ENCODE data around the gene SSH2.
A peak's percentile ranks its signal among the peaks of the same experiment; 100 is the strongest.

SSH2 gene

DNA sequence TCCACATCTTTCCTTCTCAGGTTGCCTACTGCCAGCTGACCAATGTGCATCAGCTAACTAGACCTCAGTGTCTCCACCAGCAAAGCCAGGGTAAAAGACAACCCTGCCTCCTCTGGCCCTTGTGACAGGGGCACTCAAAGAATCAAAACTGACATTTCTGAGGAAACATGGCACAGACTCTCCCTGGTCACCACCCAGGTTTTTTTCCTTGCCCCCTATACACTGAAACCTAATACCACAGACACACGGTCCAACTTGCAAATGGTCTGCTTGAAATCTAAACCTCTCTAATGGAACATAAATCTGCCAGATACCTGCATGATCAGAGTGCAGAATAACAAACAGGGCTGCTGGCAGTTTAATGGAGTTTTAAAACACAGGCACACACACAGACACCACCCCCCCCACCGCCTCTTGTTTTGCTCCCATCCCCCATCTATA, 287.8 kb downstream of the SSH2 start:
- no peak overlapping the region for H3K4me3 ChIP-seq (ENCODE audit: low read depth, low read length)
- peaks cover 5% of the 10 kb centered on the region; the same call in 1 of the 2 replicates for H3K36me3 ChIP-seq
- no peaks in the 10 kb centered on the region for H3K27me3 ChIP-seq (ENCODE audit: insufficient read depth, low read depth, severe bottlenecking)
- TF ChIP-seq, protein P1, sequence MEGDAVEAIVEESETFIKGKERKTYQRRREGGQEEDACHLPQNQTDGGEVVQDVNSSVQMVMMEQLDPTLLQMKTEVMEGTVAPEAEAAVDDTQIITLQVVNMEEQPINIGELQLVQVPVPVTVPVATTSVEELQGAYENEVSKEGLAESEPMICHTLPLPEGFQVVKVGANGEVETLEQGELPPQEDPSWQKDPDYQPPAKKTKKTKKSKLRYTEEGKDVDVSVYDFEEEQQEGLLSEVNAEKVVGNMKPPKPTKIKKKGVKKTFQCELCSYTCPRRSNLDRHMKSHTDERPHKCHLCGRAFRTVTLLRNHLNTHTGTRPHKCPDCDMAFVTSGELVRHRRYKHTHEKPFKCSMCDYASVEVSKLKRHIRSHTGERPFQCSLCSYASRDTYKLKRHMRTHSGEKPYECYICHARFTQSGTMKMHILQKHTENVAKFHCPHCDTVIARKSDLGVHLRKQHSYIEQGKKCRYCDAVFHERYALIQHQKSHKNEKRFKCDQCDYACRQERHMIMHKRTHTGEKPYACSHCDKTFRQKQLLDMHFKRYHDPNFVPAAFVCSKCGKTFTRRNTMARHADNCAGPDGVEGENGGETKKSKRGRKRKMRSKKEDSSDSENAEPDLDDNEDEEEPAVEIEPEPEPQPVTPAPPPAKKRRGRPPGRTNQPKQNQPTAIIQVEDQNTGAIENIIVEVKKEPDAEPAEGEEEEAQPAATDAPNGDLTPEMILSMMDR (IDR thresholded peaks at IDR 0.05; ENCODE audit: low read depth, low read length), result no peak
- H3K9me3 ChIP-seq (ENCODE audit: severe bottlenecking), result no peaks in the 10 kb centered on the region
- H3K27ac ChIP-seq, result peak overlapping the region; percentile 48
- peak; percentile 31 for DNase-seq

DNA sequence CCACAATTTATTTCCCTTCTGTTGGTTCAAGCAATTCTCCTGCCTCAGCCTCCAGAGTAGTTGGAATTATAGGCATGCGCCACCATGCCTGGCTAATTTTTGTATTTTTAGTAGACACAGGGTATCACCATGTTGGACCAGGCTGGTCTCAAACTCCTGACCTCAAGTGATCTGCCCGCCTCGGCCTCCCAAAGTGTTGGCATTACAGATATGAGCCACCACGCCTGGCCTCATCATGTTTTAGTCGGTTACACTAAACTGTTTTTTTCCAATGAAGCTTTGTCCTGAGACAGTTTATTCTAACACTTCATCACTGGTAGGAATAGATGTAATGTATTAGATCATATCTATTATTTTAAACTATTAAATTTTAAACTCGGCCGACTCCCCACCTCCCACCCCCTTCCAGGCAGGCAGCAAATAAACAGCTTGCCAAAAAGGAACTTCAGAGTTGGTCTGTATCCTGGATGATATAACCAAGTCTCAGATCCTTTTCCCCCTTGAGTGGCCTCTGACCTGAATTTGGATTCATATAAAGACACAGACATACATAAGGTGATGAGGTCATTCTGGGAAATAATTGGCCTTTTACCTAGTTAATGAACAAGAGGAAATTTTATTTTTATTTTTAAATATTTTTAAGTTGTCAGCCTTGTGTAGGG, 288.9 kb downstream of the SSH2 start:
- H3K4me3 ChIP-seq (ENCODE audit: low read depth, low read length), result no peak overlapping the region
- peaks cover 10% of the 10 kb centered on the region for H3K36me3 ChIP-seq
- no peaks in the 10 kb centered on the region for H3K9me3 ChIP-seq (ENCODE audit: severe bottlenecking)
- TF ChIP-seq, protein P1 (IDR thresholded peaks at IDR 0.05; ENCODE audit: low read depth, low read length), result no peak
- no peaks in the 10 kb centered on the region for H3K27me3 ChIP-seq (ENCODE audit: insufficient read depth, low read depth, severe bottlenecking)
- no peak for DNase-seq
- H3K27ac ChIP-seq, result no peak overlapping the region

DNA sequence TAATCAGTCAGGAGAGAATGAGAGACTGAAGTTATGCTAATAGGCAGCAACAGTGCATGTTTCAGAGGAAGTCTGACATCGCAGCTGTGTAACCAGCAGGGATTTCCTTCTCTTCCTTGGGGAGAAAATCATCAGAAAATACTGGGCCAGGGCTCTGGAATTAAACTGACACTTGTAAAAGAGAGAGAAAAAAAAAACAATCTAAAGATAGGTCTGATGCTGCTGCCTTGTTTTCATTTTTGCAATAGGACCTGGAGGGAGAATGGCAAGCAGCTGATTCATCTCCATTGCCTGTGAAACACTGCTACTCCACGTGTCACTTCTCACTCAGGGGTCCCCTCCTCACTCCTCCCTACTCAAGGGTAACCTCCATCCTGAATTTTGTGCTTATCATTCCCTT, 289.6 kb downstream of the SSH2 start:
- H3K9me3 ChIP-seq (ENCODE audit: severe bottlenecking), result no peaks in the 10 kb centered on the region
- peaks cover 14% of the 10 kb centered on the region for H3K36me3 ChIP-seq
- no peaks in the 10 kb centered on the region for H3K27me3 ChIP-seq (ENCODE audit: insufficient read depth, low read depth, severe bottlenecking)
- no peak overlapping the region for H3K4me3 ChIP-seq (ENCODE audit: low read depth, low read length)
- TF ChIP-seq, protein P1 (IDR thresholded peaks at IDR 0.05; ENCODE audit: low read depth, low read length), result no peak
- H3K27ac ChIP-seq, result no peak overlapping the region
- DNase-seq, result no peak

DNA sequence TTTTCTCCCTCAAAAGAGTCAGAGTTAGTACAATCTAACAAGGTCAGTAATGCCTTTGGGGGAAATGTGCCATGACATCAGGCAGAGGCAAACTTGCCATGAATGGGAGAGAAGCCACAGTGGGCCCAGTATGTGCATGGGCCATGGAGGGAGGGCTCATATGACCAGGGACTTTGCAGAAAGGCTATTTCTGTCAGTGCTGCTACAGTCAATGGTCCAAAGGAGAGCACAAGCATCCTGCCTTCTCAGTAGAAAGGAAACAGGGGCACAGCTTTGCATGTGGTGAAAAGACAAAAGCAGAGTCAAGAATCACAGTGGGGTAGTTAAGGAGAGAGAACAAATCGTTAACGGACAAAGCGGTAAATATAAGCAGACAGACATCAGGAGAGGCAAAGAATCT, 296.1 kb downstream of the SSH2 start:
- H3K4me3 ChIP-seq (ENCODE audit: low read depth, low read length), result no peak overlapping the region
- no peak for DNase-seq
- TF ChIP-seq, protein P1 (IDR thresholded peaks at IDR 0.05; ENCODE audit: low read depth, low read length), result no peak
- peaks cover 31% of the 10 kb centered on the region for H3K36me3 ChIP-seq
- H3K27me3 ChIP-seq (ENCODE audit: insufficient read depth, low read depth, severe bottlenecking), result no peaks in the 10 kb centered on the region
- no peak overlapping the region for H3K27ac ChIP-seq
- no peaks in the 10 kb centered on the region for H3K9me3 ChIP-seq (ENCODE audit: severe bottlenecking)

DNA sequence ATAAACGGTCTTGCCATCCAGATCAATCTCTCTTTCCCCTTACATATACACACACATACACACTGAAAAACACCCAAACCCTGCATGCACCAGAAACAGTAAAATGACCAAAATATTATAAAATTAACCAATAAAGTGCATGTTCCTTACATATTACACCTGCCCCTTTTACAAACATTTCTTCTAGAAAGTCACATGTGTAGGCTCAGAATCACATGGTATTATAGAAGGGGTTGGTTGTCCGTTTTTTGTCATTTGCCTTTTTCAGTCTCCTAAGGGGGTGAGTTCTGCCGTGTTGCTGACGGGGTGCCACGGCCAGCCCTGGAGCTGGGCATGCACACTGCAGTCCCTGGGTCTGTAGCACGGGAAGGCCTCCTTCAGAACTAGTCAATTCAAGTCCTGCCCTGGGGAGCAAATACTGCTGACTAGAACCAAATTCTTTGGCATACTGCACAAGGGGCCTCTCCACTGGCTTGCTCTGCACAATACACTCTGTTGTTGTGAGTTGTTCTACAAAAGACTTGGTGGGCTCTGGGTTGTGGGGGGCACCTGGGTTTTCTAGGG, 299.3 kb downstream of the SSH2 start:
- no peak overlapping the region for H3K4me3 ChIP-seq (ENCODE audit: low read depth, low read length)
- H3K9me3 ChIP-seq (ENCODE audit: severe bottlenecking), result no peaks in the 10 kb centered on the region
- no peak overlapping the region for H3K27ac ChIP-seq
- no peak for DNase-seq
- peaks cover 22% of the 10 kb centered on the region for H3K36me3 ChIP-seq
- TF ChIP-seq, protein P1 (IDR thresholded peaks at IDR 0.05; ENCODE audit: low read depth, low read length), result no peak
- no peaks in the 10 kb centered on the region for H3K27me3 ChIP-seq (ENCODE audit: insufficient read depth, low read depth, severe bottlenecking)

Data from WERI-Rb-1 (cell line).